Caco-2 (cell line): ENCODE results near the gene SCN4A. TPM values are rescaled to one million over a fixed set of nuclear protein-coding genes. Genes with fewer than 3 reads are reported as not detected.

Source experiments
- BruUV-seq: library from RNA; stranded (reverse); fragments of 400-500 nt; replicated peaks from 2 replicates; lab custom pipeline; 2021; lab: Mats Ljungman, UMichigan
- CTCF ChIA-PET: fragments of 300-600 bp; sonication (Branson Sonifier 250); formaldehyde crosslinking; loops from one replicate; lab custom pipeline; 2022; ENCODE audit warnings: antibody characterized with exemption; lab: Charles Lee
- POLR2A ChIA-PET: fragments of 300-600 bp; sonication (Branson Sonifier 250); formaldehyde crosslinking; loops from one replicate; lab custom pipeline; 2022; ENCODE audit warnings: antibody characterized with exemption; lab: Charles Lee
- DNase-seq, 2 experiments: peaks; one replicate each; pipeline versions ENCODE4 v3.0.0 to v3.0.0-alpha.2; 2020 to 2022
- H3K27me3 ChIP-seq: replicated peaks from 2 replicates; pipeline ENCODE4 v1.6.0; 2011; ENCODE audit warnings: low read length; ENCODE audit not compliant: control insufficient read depth, insufficient read depth
- H3K36me3 ChIP-seq: 2 replicates; pipeline ENCODE4 v1.5.1; 2011; ENCODE audit warnings: low read length; ENCODE audit not compliant: control insufficient read depth, insufficient read depth
- H3K4me1 ChIP-seq: fragments of 250-450 bp; sonication (Bioruptor Pico); 2 replicates; pipeline ENCODE4 v1.5.1; 2020; ENCODE audit warnings: mild to moderate bottlenecking
- H3K4me3 ChIP-seq: 2 replicates; pipeline ENCODE4 v1.5.1; 2011; ENCODE audit warnings: low read depth, mild to moderate bottlenecking, control low read depth, low read length
- H3K9me3 ChIP-seq: fragments of 250-450 bp; sonication (Bioruptor Pico); 2 replicates; pipeline ENCODE4 v1.5.1; 2020; ENCODE audit warnings: mild to moderate bottlenecking, moderate library complexity
- H3K27ac Mint-ChIP-seq: one replicate; pipeline ENCODE4 v1.8.0; 2022; ENCODE audit warnings: mixed read lengths; ENCODE audit not compliant: unreplicated experiment
- H3K27me3 Mint-ChIP-seq: one replicate; pipeline ENCODE4 v1.8.0; 2022; ENCODE audit warnings: mixed read lengths; ENCODE audit not compliant: insufficient read depth, unreplicated experiment
- H3K36me3 Mint-ChIP-seq: one replicate; pipeline ENCODE4 v1.8.0; 2022; ENCODE audit warnings: mild to moderate bottlenecking, mixed read lengths; ENCODE audit not compliant: insufficient read depth, unreplicated experiment
- H3K4me1 Mint-ChIP-seq: one replicate; pipeline ENCODE4 v1.8.0; 2022; ENCODE audit warnings: low read depth, mixed read lengths; ENCODE audit not compliant: unreplicated experiment
- H3K4me3 Mint-ChIP-seq: one replicate; pipeline ENCODE4 v1.8.0; 2022; ENCODE audit warnings: mild to moderate bottlenecking, moderate library complexity, mixed read lengths; ENCODE audit not compliant: unreplicated experiment
- H3K9me3 Mint-ChIP-seq: one replicate; pipeline ENCODE4 v1.8.0; 2022; ENCODE audit warnings: mixed read lengths; ENCODE audit not compliant: unreplicated experiment
- CTCF ChIP-seq, 2 experiments: fragments of 200-600 bp in 1 of 2; IDR thresholded peaks; 1 replicate in 1 of 2; 2 replicates in 1 of 2; pipeline versions ENCODE4 v1.5.1 to v1.8.0; 2011 to 2022; ENCODE audit warnings: antibody characterized with exemption in 1 of 2, control low read depth in 1 of 2, inconsistent platforms in 1 of 2, low read depth in 1 of 2, low read length in 1 of 2, mild to moderate bottlenecking in 1 of 2, moderate library complexity in 1 of 2; ENCODE audit not compliant: insufficient read depth in 1 of 2, severe bottlenecking in 1 of 2, unreplicated experiment in 1 of 2
- intact Hi-C: fragments of 100-400 bp; cut with micrococcal nuclease; formaldehyde crosslinking; loops from one replicate; pipeline ENCODE4 v1.10.0; 2022; ENCODE audit not compliant: unreplicated experiment
- total RNA-seq: library from RNA; stranded (reverse); gene quantifications from 2 replicates; pipeline ENCODE4 v1.2.3, GENCODE V29; 2022

SCN4A gene
- total RNA-seq, 1 experiment from 2014 or later: not detected

GRCh38 chr17:63939884-63940283 lies 32.8 kb downstream of the SCN4A start:
- Histone ChIP-seq H3K4me1 (no peaks in the 10 kb centered on the region), H3K36me3 (no peaks in the 10 kb centered on the region), H3K9me3 (0 out of 2 replicates have a peak, but pooled peaks cover 4% of the 10 kb centered on the region), H3K4me3 (no peak overlapping the region), H3K27me3 (no peaks in the 10 kb centered on the region)
- Mint-ChIP-seq H3K36me3 (peaks cover 16% of the 10 kb centered on the region), H3K9me3 (no peaks in the 10 kb centered on the region), H3K4me1 (no peaks in the 10 kb centered on the region), H3K27me3 (peaks cover 4% of the 10 kb centered on the region), H3K4me3 (no peak overlapping the region), H3K27ac (no peak overlapping the region)
- DNase-seq: no peak
- ChIA-PET POLR2A (no interaction called here), CTCF (interaction anchor here (0.5 kb wide), 1 partner anchor 20 kb away, joined by 5 read pairs; no protein-coding TSS in a partner anchor)
- no peak for TF ChIP-seq CTCF (IDR thresholded peaks at IDR 0.05; ENCODE audit: insufficient read depth in 1 of 2, low read depth in 1 of 2, low read length in 1 of 2, severe bottlenecking in 1 of 2, unreplicated experiment in 1 of 2)
- BruUV-seq: no TSS peak
- intact Hi-C loops: no loop called here

GRCh38 chr17:63939401-63939800 lies 33.3 kb downstream of the SCN4A start:
- peaks cover 4% of the 10 kb centered on the region for H3K27me3 Mint-ChIP-seq
- Histone ChIP-seq H3K4me1 (no peaks in the 10 kb centered on the region), H3K9me3 (0 out of 2 replicates have a peak, but pooled peaks cover 4% of the 10 kb centered on the region), H3K27me3 (no peaks in the 10 kb centered on the region), H3K4me3 (no peak overlapping the region), H3K36me3 (no peaks in the 10 kb centered on the region)
- intact Hi-C loops: no loop called here
- H3K27ac Mint-ChIP-seq: no peak overlapping the region
- ChIA-PET CTCF (interaction anchor here (0.5 kb wide), 1 partner anchor 19 kb away, joined by 5 read pairs; no protein-coding TSS in a partner anchor), POLR2A (no interaction called here)
- H3K36me3 Mint-ChIP-seq: peaks cover 14% of the 10 kb centered on the region
- no peak overlapping the region for H3K4me3 Mint-ChIP-seq
- no peaks in the 10 kb centered on the region for H3K4me1 Mint-ChIP-seq
- no peak for DNase-seq
- no peak for TF ChIP-seq CTCF (IDR thresholded peaks at IDR 0.05; ENCODE audit: insufficient read depth in 1 of 2, low read depth in 1 of 2, low read length in 1 of 2, severe bottlenecking in 1 of 2, unreplicated experiment in 1 of 2)
- no TSS peak for BruUV-seq
- no peaks in the 10 kb centered on the region for H3K9me3 Mint-ChIP-seq

GRCh38 chr17:63937920-63938319 lies 34.8 kb downstream of the SCN4A start:
- no peak for DNase-seq
- Mint-ChIP-seq H3K4me3 (no peak overlapping the region), H3K4me1 (no peaks in the 10 kb centered on the region), H3K36me3 (peaks cover 11% of the 10 kb centered on the region), H3K9me3 (no peaks in the 10 kb centered on the region), H3K27ac (no peak overlapping the region), H3K27me3 (peaks cover 3% of the 10 kb centered on the region)
- ChIA-PET CTCF (no interaction called here), POLR2A (no interaction called here)
- BruUV-seq: no TSS peak
- H3K4me3 ChIP-seq: no peak overlapping the region
- intact Hi-C loops: no loop called here
- H3K36me3 ChIP-seq: no peaks in the 10 kb centered on the region
- H3K4me1 ChIP-seq: no peaks in the 10 kb centered on the region
- TF ChIP-seq CTCF (IDR thresholded peaks at IDR 0.05; ENCODE audit: insufficient read depth in 1 of 2, low read depth in 1 of 2, low read length in 1 of 2, severe bottlenecking in 1 of 2, unreplicated experiment in 1 of 2): no peak
- 0 out of 2 replicates have a peak, but pooled peaks cover 4% of the 10 kb centered on the region for H3K9me3 ChIP-seq
- H3K27me3 ChIP-seq: no peaks in the 10 kb centered on the region
